Endothelial cell of umbilical vein (primary cell): ENCODE results near the gene MBOAT2. TPM values are rescaled to one million over a fixed set of nuclear protein-coding genes. Genes with fewer than 3 reads are reported as not detected.

Experiments used
- BruUV-seq: library from RNA; stranded (reverse); fragments of 400-500 nt; replicated peaks from 2 replicates; lab custom pipeline; 2021; lab: Mats Ljungman, UMichigan
- CTCF ChIA-PET: fragments of 300-600, 350-600 bp; sonication (Branson Sonifier 250); formaldehyde crosslinking; loops from one replicate; lab custom pipeline; 2021; ENCODE audit warnings: antibody characterized with exemption, inconsistent platforms; lab: Charles Lee
- POLR2A ChIA-PET: fragments of 300-600, 350-600 bp; sonication (Branson Sonifier 250); formaldehyde crosslinking; loops from one replicate; lab custom pipeline; 2021; ENCODE audit warnings: antibody characterized with exemption, inconsistent platforms; lab: Charles Lee
- DNase-seq: peaks from one replicate; pipeline ENCODE4 v3.0.0-alpha.2; 2011; ENCODE audit warnings: low read depth, low spot score
- FAIRE-seq: peaks from 2 replicates; lab custom pipeline; 2011; peaks lifted over from hg19 to GRCh38; lab: Jason Lieb, UNC
- H2AFZ ChIP-seq: 2 replicates; pipeline ENCODE4 v1.6.0; 2012; ENCODE audit warnings: low read depth, low read length, control low read depth, inconsistent platforms
- H3K27ac ChIP-seq: 2 replicates; pipeline ENCODE4 v1.5.1; 2011; ENCODE audit warnings: low read depth, mild to moderate bottlenecking, control low read depth, low read length, moderate library complexity; ENCODE audit not compliant: insufficient read depth
- H3K27me3 ChIP-seq, 2 experiments: 2 replicates each; pipeline versions ENCODE4 v1.6.0 to v1.6.1; 2011; ENCODE audit warnings: low read length in 2 of 2, mixed read lengths in 1 of 2; ENCODE audit not compliant: control insufficient read depth in 2 of 2, insufficient read depth in 2 of 2
- H3K36me3 ChIP-seq, 2 experiments: 2 replicates in 1 of 2; 3 replicates in 1 of 2; pipeline ENCODE4 v1.5.1; 2011; ENCODE audit warnings: low read length in 2 of 2, mild to moderate bottlenecking in 1 of 2, moderate library complexity in 1 of 2; ENCODE audit not compliant: control insufficient read depth in 2 of 2, insufficient read depth in 2 of 2; ENCODE audit errors: extremely low read depth in 1 of 2
- H3K4me1 ChIP-seq: 3 replicates; pipeline ENCODE4 v1.5.1; 2011; ENCODE audit warnings: mild to moderate bottlenecking, low read length; ENCODE audit not compliant: control insufficient read depth, insufficient read depth; ENCODE audit errors: extremely low read depth
- H3K4me2 ChIP-seq: 2 replicates; pipeline ENCODE4 v1.6.1; 2011; ENCODE audit warnings: low read length, control low read depth, mixed read lengths; ENCODE audit not compliant: insufficient read depth
- H3K4me3 ChIP-seq, 3 experiments: fragments of 200-600 bp in 1 of 3; sonication (generic), shearing (Covaris generic) in 1 of 3; replicated peaks in 1 of 3; 2 replicates each; pipeline ENCODE4 v1.5.1; 2011 to 2016; ENCODE audit warnings: control low read depth in 3 of 3, low read length in 3 of 3, mild to moderate bottlenecking in 2 of 3, inconsistent platforms in 1 of 3, low read depth in 1 of 3, moderate library complexity in 1 of 3; ENCODE audit not compliant: insufficient read depth in 1 of 3
- H3K79me2 ChIP-seq: 2 replicates; pipeline ENCODE4 v1.6.0; 2012; ENCODE audit warnings: low read length, inconsistent platforms; ENCODE audit not compliant: control insufficient read depth, insufficient read depth
- H3K9ac ChIP-seq: replicated peaks from 2 replicates; pipeline ENCODE3; 2011; ENCODE audit warnings: low read length, control low read depth; ENCODE audit not compliant: insufficient read depth; ENCODE audit errors: extremely low read depth
- H3K9me1 ChIP-seq: replicated peaks from 3 replicates; pipeline ENCODE4 v1.6.0; 2011; ENCODE audit warnings: mild to moderate bottlenecking, low read length; ENCODE audit not compliant: control insufficient read depth, insufficient read depth; ENCODE audit errors: extremely low read depth
- H3K9me3 ChIP-seq: replicated peaks from 2 replicates; pipeline ENCODE4 v1.5.1; 2012; ENCODE audit warnings: low read length, inconsistent platforms; ENCODE audit not compliant: control insufficient read depth, insufficient read depth
- H4K20me1 ChIP-seq: replicated peaks from 2 replicates; pipeline ENCODE3; 2011; ENCODE audit warnings: mild to moderate bottlenecking, low read length; ENCODE audit not compliant: control insufficient read depth, insufficient read depth; ENCODE audit errors: extremely low read depth
- EZH2 ChIP-seq: IDR thresholded peaks from 2 replicates; pipeline ENCODE4 v1.6.1; 2012; ENCODE audit warnings: borderline replicate concordance, low read depth, mild to moderate bottlenecking, moderate library complexity, low read length, inconsistent platforms; ENCODE audit not compliant: severe bottlenecking
- FOS ChIP-seq: IDR thresholded peaks from 2 replicates; pipeline ENCODE4 v1.6.1; 2011; ENCODE audit warnings: mild to moderate bottlenecking, low read length, moderate library complexity, borderline replicate concordance; ENCODE audit not compliant: insufficient read depth
- GATA2 ChIP-seq: IDR thresholded peaks from 2 replicates; pipeline ENCODE4 v1.7.0; 2011; ENCODE audit warnings: low read depth, mild to moderate bottlenecking, moderate library complexity, mixed read lengths, low read length; ENCODE audit not compliant: insufficient read length, insufficient read depth
- JUN ChIP-seq: IDR thresholded peaks from 2 replicates; pipeline ENCODE4 v1.6.1; 2011; ENCODE audit warnings: borderline replicate concordance, low read depth; ENCODE audit not compliant: insufficient read length, insufficient read depth
- MAX ChIP-seq: IDR thresholded peaks from 2 replicates; pipeline ENCODE4 v1.6.1; 2011; ENCODE audit not compliant: insufficient read depth, insufficient read length
- MYC ChIP-seq: IDR thresholded peaks from one replicate; pipeline ENCODE4 v1.6.1; 2011; ENCODE audit warnings: mild to moderate bottlenecking, low read depth, low read length
- POLR2A ChIP-seq: IDR thresholded peaks from 2 replicates; pipeline ENCODE4 v1.6.1; 2012; ENCODE audit warnings: low read depth, mild to moderate bottlenecking, control low read depth, low read length
- POLR2AphosphoS5 ChIP-seq: IDR thresholded peaks from 2 replicates; pipeline ENCODE4 v1.6.1; 2012; ENCODE audit warnings: low read depth, mild to moderate bottlenecking, control low read depth, low read length, moderate library complexity; ENCODE audit not compliant: insufficient read depth
- dilution Hi-C: fragments of 300-500 bp; cut with MboI; formaldehyde crosslinking; loops from one replicate; pipeline ENCODE4 v1.15.0; 2019; ENCODE audit warnings: low sequenced_read_pairs; ENCODE audit not compliant: extremely low pct_ligation_motif_present
- intact Hi-C: fragments of 100-400 bp; cut with micrococcal nuclease; formaldehyde crosslinking; loops from one replicate; pipeline ENCODE4 v1.10.0; 2022
- polyA plus RNA-seq, 4 experiments: library from polyadenylated mRNA; depleted of rRNA in 3 of 4; stranded (reverse) in 3 of 4; unstranded in 1 of 4; fragments of >200 nt; gene quantifications; 2 replicates each; pipeline versions ENCODE4 v1.2.1 to v1.2.3, GENCODE V29; 2011 to 2012; ENCODE audit warnings: missing spikeins in 1 of 4
- total RNA-seq: library from RNA; stranded (reverse); gene quantifications from 2 replicates; pipeline ENCODE4 v1.2.3, GENCODE V29; 2021
- TF ChIP-seq, protein P1 (sequence below), 2 donors: IDR thresholded peaks; 1 replicate in 1 of 2; 2 replicates in 1 of 2; pipeline ENCODE4 v1.5.1; 2011; ENCODE audit warnings: low read length in 2 of 2, mild to moderate bottlenecking in 2 of 2, moderate library complexity in 2 of 2, control low read depth in 1 of 2, inconsistent platforms in 1 of 2, low read depth in 1 of 2; ENCODE audit not compliant: insufficient read depth in 1 of 2; ENCODE audit errors: extremely low read depth in 1 of 2

The MBOAT2 gene
- total and polyA plus RNA-seq, 2 donors (not counting 3 experiments of a cell fraction or from before 2014, with no cell fraction given): 10.9 to 22.1 TPM

DNA sequence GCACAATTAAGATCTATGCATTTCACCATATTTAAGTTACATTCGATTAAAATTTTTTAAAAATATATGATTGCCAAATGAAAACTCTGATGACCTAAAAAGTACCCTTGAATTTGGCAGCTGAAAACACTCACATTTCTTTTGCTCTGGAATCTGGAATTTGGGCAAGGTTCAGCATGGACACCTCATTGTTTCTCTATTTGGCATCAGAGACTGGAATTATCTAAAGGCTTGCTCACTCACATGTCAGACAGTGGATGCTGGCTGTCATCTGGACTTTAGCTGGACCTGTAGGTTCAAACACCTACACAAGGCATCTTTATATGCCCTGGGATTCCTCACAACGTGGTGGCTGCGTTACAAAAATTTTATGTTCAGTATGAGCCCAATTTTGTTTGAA, 16.1 kb downstream of the MBOAT2 start:
- Histone ChIP-seq H2AFZ (no peak overlapping the region), H3K4me3 (no peak overlapping the region), H3K79me2 (no peaks in the 10 kb centered on the region), H3K27me3 (no peaks in the 10 kb centered on the region), H3K9ac (no peak overlapping the region), H3K9me3 (no peaks in the 10 kb centered on the region), H3K27ac (no peak overlapping the region), H3K4me1 (peaks cover 16% of the 10 kb centered on the region), H3K9me1 (no peaks in the 10 kb centered on the region), H3K4me2 (no peak overlapping the region), H3K36me3 (no peaks in the 10 kb centered on the region), H4K20me1 (no peaks in the 10 kb centered on the region)
- ChIA-PET POLR2A (no interaction called here), CTCF (no interaction called here)
- DNase-seq: no peak
- no peak for TF ChIP-seq POLR2A
- no peak for TF ChIP-seq POLR2AphosphoS5
- TF ChIP-seq MYC: no peak
- intact Hi-C loops: no loop called here
- FAIRE-seq: no peak
- BruUV-seq: no TSS peak
- dilution Hi-C loops: no loop called here

GRCh38 chr2:8986327-8986976, 17.0 kb downstream of the MBOAT2 start:
- Histone ChIP-seq H3K27me3 (no peaks in the 10 kb centered on the region), H3K4me2 (no peak overlapping the region), H3K27ac (no peak overlapping the region), H3K4me1 (peaks cover 16% of the 10 kb centered on the region), H3K9me3 (no peaks in the 10 kb centered on the region), H4K20me1 (no peaks in the 10 kb centered on the region), H3K4me3 (no peak overlapping the region), H3K79me2 (no peaks in the 10 kb centered on the region), H3K9ac (no peak overlapping the region), H2AFZ (no peak overlapping the region), H3K9me1 (no peaks in the 10 kb centered on the region), H3K36me3 (no peaks in the 10 kb centered on the region)
- no TSS peak for BruUV-seq
- CTCF ChIA-PET: no interaction called here
- POLR2A ChIA-PET: no interaction called here
- DNase-seq (no peak), FAIRE-seq (no peak)
- TF ChIP-seq, protein P1, sequence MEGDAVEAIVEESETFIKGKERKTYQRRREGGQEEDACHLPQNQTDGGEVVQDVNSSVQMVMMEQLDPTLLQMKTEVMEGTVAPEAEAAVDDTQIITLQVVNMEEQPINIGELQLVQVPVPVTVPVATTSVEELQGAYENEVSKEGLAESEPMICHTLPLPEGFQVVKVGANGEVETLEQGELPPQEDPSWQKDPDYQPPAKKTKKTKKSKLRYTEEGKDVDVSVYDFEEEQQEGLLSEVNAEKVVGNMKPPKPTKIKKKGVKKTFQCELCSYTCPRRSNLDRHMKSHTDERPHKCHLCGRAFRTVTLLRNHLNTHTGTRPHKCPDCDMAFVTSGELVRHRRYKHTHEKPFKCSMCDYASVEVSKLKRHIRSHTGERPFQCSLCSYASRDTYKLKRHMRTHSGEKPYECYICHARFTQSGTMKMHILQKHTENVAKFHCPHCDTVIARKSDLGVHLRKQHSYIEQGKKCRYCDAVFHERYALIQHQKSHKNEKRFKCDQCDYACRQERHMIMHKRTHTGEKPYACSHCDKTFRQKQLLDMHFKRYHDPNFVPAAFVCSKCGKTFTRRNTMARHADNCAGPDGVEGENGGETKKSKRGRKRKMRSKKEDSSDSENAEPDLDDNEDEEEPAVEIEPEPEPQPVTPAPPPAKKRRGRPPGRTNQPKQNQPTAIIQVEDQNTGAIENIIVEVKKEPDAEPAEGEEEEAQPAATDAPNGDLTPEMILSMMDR (IDR thresholded peaks at IDR 0.05; ENCODE audit: extremely low read depth in 1 of 2, insufficient read depth in 1 of 2, low read depth in 1 of 2, low read length in 2 of 2): no peak
- no peak for TF ChIP-seq MAX
- no peak for TF ChIP-seq FOS
- no peak for TF ChIP-seq JUN
- no peak for TF ChIP-seq GATA2
- no peak for TF ChIP-seq POLR2AphosphoS5
- TF ChIP-seq MYC: no peak
- no peak for TF ChIP-seq EZH2
- TF ChIP-seq POLR2A: no peak
- intact Hi-C loops: no loop called here
- dilution Hi-C loops: no loop called here
